Fibroblast of skin of right biceps (primary cell): ENCODE data around the gene KCP.

Source experiments
- DNase-seq: peaks from one replicate; pipeline ENCODE4 v3.0.0-alpha.2; 2013

KCP gene

GRCh38 chr7:128852537-128853254 is 57.8 kb downstream of the KCP start:
- no peak for DNase-seq

GRCh38 chr7:128849804-128850490 is 60.6 kb downstream of the KCP start:
- no peak for DNase-seq

- DNase-seq = no peak
Measured at GRCh38 chr7:128849156-128849515, 61.4 kb downstream of the KCP start.

GRCh38 chr7:128848289-128849155 is 62.0 kb downstream of the KCP start:
- no peak for DNase-seq

- DNase-seq = no peak
Measured at GRCh38 chr7:128847721-128848211, 62.7 kb downstream of the KCP start.

GRCh38 chr7:128846781-128847444 is 63.6 kb downstream of the KCP start:
- DNase-seq = no peak

- no peak for DNase-seq
Measured at GRCh38 chr7:128845987-128846386, 64.5 kb downstream of the KCP start.

GRCh38 chr7:128845475-128845874 is 65.0 kb downstream of the KCP start:
- no peak for DNase-seq

GRCh38 chr7:128844777-128845311 is 65.7 kb downstream of the KCP start:
- DNase-seq = no peak

GRCh38 chr7:128843938-128844621 is 66.4 kb downstream of the KCP start:
- no peak for DNase-seq

GRCh38 chr7:128842674-128843641 is 67.6 kb downstream of the KCP start:
- no peak for DNase-seq

GRCh38 chr7:128841921-128842673 is 68.4 kb downstream of the KCP start:
- DNase-seq = peak; percentile 61

- no peak for DNase-seq
Measured at GRCh38 chr7:128841171-128841690, 69.3 kb downstream of the KCP start.

- DNase-seq = no peak
Measured at GRCh38 chr7:128840326-128841170, 70.0 kb downstream of the KCP start.

GRCh38 chr7:128839751-128840177 is 70.7 kb downstream of the KCP start:
- DNase-seq = no peak

- no peak for DNase-seq
Measured at GRCh38 chr7:128838981-128839731, 71.4 kb downstream of the KCP start.

- DNase-seq = no peak
Measured at GRCh38 chr7:128838109-128838779, 72.3 kb downstream of the KCP start.
